Gastrocnemius medialis (tissue), 4 donors: ENCODE measurements around the gene WDR70. TPM values are rescaled to one million over a fixed set of nuclear protein-coding genes. Genes with fewer than 3 reads are reported as not detected.
A peak's percentile ranks its signal among the peaks of the same experiment; 100 is the strongest.

Experiments
- ATAC-seq, 2 donors: fragments of 150-250 bp; one replicate each; pipeline ENCODE4 v1.9.1; 2016
- DNase-seq, 2 donors: peaks; one replicate each; pipeline ENCODE4 v3.0.0-alpha.2; 2019
- H3K27ac ChIP-seq, 4 donors: fragments of 200-600 bp; sonication (generic); 1 replicate in 1 of 4; 2 replicates in 3 of 4; pipeline ENCODE4 v1.5.1; 2016 to 2018; ENCODE audit warnings: mild to moderate bottlenecking in 2 of 4, moderate library complexity in 1 of 4
- H3K27me3 ChIP-seq, 3 donors: fragments of 200-600 bp; sonication (generic) in 2 of 3; 1 replicate in 1 of 3; 2 replicates in 2 of 3; pipeline versions ENCODE4 v1.5.1 to v1.6.0; 2016 to 2019; ENCODE audit warnings: mild to moderate bottlenecking in 1 of 3, moderate library complexity in 1 of 3
- H3K36me3 ChIP-seq, 2 donors: fragments of 200-600 bp; sonication (generic) in 1 of 2; one replicate each; pipeline ENCODE4 v1.5.1; 2017 to 2018
- H3K4me1 ChIP-seq, 2 donors: fragments of 200-600 bp; sonication (generic) in 1 of 2; one replicate each; pipeline ENCODE4 v1.5.1; 2016 to 2017; ENCODE audit warnings: mild to moderate bottlenecking in 2 of 2
- H3K4me3 ChIP-seq, 4 donors: fragments of 200-600 bp; sonication (generic) in 3 of 4; 1 replicate in 1 of 4; 2 replicates in 3 of 4; pipeline ENCODE4 v1.5.1; 2016 to 2019; ENCODE audit warnings: mild to moderate bottlenecking in 2 of 4
- H3K9me3 ChIP-seq, 3 donors: fragments of 200-600 bp; sonication (generic) in 2 of 3; 1 replicate in 1 of 3; 2 replicates in 2 of 3; pipeline ENCODE4 v1.5.1; 2016 to 2019
- POLR2A ChIP-seq, 2 donors: fragments of 450-650 bp; IDR thresholded peaks; one replicate each; pipeline ENCODE4 v1.6.1; 2017; ENCODE audit warnings: antibody characterized with exemption in 2 of 2, mild to moderate bottlenecking in 2 of 2, moderate library complexity in 2 of 2
- in situ Hi-C, 4 donors: fragments of 200-750 bp; cut with MboI; loops; one replicate each; pipeline versions ENCODE4 v1.15.0 to v1.8.0; 2017; ENCODE audit warnings: low sequenced_read_pairs in 4 of 4
- intact Hi-C: fragments of 100-400 bp; cut with DNase I; formaldehyde crosslinking; loops from one replicate; pipeline ENCODE4 v1.15.1; 2023; ENCODE audit warnings: low total_unique reads
- total RNA-seq, 4 donors: library from RNA; depleted of rRNA; stranded (reverse); fragments of >200 nt; gene quantifications; one replicate each; pipeline versions ENCODE4 v1.1.0 to v1.2.3, GENCODE V29; 2016
- TF ChIP-seq, protein P1 (sequence below), 5 experiments: fragments of 450-650 bp in 3 of 5; fragments of 200-600 bp in 2 of 5; sonication (generic) in 2 of 5; IDR thresholded peaks in 4 of 5; conservative IDR thresholded peaks in 1 of 5; 1 replicate in 4 of 5; 2 replicates in 1 of 5; pipeline ENCODE4 v1.5.1; 2016 to 2019; ENCODE audit warnings: antibody characterized with exemption in 5 of 5, mild to moderate bottlenecking in 3 of 5, moderate library complexity in 3 of 5

The WDR70 gene
- total RNA-seq, 4 donors from 2014 or later: 15.9 to 24.8 (median 21.5) TPM

DNA sequence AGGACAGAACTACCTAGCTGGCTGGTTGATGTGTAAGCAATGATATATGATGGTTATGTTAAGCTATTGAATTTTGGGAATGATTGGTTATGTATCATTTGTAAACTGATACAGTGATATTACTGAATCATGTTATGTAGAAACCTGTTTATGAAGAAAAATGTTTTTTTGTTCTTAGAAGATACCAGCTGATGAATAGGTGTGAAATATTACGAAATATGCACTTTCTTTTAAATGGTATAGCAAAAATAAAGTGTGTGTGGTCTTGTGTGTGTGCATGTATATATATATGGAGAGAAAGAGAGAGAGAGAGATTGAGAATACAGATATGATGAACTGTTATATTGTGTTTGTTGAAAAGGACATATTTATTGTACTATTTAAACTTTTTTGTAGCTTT lies 164.1 kb downstream of the WDR70 start:
- Histone ChIP-seq H3K4me1 (peaks cover 0 to 6% of the 10 kb centered on the region in 2 donors), H3K27me3 (no peaks in the 10 kb centered on the region), H3K27ac (no peak overlapping the region), H3K36me3 (no peaks in the 10 kb centered on the region), H3K4me3 (no peak overlapping the region), H3K9me3 (no peaks in the 10 kb centered on the region)
- intact Hi-C loops (no loop called here), in situ Hi-C loops (no loop called here)
- DNase-seq: no peak
- TF ChIP-seq, protein P1, sequence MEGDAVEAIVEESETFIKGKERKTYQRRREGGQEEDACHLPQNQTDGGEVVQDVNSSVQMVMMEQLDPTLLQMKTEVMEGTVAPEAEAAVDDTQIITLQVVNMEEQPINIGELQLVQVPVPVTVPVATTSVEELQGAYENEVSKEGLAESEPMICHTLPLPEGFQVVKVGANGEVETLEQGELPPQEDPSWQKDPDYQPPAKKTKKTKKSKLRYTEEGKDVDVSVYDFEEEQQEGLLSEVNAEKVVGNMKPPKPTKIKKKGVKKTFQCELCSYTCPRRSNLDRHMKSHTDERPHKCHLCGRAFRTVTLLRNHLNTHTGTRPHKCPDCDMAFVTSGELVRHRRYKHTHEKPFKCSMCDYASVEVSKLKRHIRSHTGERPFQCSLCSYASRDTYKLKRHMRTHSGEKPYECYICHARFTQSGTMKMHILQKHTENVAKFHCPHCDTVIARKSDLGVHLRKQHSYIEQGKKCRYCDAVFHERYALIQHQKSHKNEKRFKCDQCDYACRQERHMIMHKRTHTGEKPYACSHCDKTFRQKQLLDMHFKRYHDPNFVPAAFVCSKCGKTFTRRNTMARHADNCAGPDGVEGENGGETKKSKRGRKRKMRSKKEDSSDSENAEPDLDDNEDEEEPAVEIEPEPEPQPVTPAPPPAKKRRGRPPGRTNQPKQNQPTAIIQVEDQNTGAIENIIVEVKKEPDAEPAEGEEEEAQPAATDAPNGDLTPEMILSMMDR (IDR thresholded peaks at IDR 0.05 in 4 of 5, conservative IDR thresholded peaks at IDR 0.05 in 1 of 5): no peak
- TF ChIP-seq POLR2A (IDR thresholded peaks at IDR 0.05): no peak
- ATAC-seq: no peak

DNA sequence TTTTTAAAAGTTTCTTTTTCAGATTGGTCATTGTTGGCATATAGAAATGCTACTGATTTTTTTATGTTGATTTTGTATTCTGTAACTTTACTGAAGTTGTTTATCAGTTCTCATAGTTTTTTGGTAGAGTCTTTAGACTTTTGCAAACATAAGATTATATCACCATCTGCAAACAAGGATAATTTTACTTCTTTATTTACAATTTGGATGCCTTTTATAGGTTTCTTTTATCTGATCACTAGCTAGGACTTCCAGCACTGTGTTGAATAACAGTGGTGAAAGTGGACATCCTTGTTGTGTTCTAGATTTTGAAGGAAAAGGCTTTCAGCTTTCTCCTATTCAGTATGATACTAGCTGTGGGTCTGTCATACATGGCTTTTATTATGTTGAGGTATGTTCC lies 170.3 kb downstream of the WDR70 start:
- intact Hi-C loops (no loop called here), in situ Hi-C loops (no loop called here)
- Histone ChIP-seq H3K36me3 (no peaks in the 10 kb centered on the region), H3K9me3 (no peaks in the 10 kb centered on the region), H3K4me1 (peaks cover 6 to 24% of the 10 kb centered on the region in 2 donors), H3K27me3 (no peaks in the 10 kb centered on the region), H3K4me3 (no peak overlapping the region), H3K27ac (no peak overlapping the region)
- TF ChIP-seq, protein P1 (IDR thresholded peaks at IDR 0.05 in 4 of 5, conservative IDR thresholded peaks at IDR 0.05 in 1 of 5): no peak
- no peak for TF ChIP-seq POLR2A (IDR thresholded peaks at IDR 0.05)
- DNase-seq (no peak), ATAC-seq (no peak)

DNA sequence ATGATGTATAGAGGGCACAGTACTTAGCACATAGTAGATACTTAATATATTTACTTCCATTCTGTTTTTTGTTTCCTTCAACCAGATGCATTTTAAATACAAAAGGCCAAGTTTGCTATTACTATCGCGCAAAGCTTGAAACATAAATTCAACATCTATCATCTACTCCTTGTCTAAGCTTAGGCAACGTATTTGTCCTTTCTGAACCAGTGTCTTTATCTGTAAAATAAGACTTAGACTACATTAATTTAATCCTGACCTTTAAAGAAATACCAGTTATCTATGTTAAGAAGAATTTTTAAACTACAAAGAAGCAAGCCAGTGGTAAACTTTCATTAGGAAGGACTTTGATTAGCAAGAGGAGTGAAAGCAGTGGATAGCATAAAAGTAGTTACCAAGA lies 173.0 kb downstream of the WDR70 start:
- in situ Hi-C loops (no loop called here), intact Hi-C loops (no loop called here)
- ATAC-seq (no peak), DNase-seq (no peak)
- Histone ChIP-seq H3K36me3 (no peaks in the 10 kb centered on the region), H3K4me1 (peaks cover 0 to 24% of the 10 kb centered on the region in 2 donors), H3K9me3 (no peaks in the 10 kb centered on the region), H3K4me3 (no peak overlapping the region), H3K27me3 (no peaks in the 10 kb centered on the region), H3K27ac (no peak overlapping the region)
- TF ChIP-seq, protein P1 (IDR thresholded peaks at IDR 0.05 in 4 of 5, conservative IDR thresholded peaks at IDR 0.05 in 1 of 5): no peak
- TF ChIP-seq POLR2A (IDR thresholded peaks at IDR 0.05): no peak

DNA sequence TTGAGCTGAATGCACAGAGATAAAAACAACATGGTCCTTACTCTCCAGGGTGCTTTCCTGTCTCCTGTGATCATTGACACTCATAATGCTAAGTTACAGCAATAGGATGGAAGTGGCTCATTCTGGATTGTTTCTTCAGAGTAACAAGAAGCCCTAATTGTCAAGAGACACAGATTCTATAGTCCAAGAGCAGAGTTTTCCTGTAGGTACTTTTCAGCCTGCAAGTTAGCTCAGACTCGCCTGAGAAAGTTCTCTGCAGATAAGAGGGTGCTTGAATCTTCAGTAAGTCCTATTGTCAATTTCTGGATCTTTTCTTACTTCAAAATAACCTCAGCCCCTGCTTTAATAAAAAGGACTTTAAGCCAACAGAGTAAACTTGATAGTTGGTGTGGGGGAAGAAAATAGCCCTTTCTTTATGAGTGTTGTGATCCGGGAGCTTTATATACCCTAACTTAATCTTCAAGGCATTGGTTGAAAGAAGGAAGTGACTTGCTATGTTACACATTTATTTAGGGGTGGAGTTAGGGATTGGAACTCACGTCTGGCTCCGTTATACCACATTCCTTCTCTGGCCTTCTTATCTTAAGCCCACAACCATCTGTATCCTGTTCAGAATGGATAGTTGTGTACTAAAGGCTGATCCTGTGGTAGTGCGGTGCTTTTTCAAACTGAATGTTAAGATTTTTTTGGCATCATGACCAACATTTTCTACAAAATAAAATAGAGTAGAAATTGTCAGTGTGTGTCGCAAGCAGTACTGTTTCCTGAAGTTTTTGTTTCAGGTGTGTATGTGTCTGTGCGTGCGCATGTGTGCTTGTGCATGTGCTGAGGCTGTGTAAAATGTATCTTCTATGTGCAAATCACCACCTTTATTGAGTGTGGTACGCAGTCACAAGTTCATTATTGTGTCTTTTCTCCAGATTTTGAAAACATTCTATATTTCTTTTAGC lies 173.9 kb downstream of the WDR70 start:
- TF ChIP-seq POLR2A (IDR thresholded peaks at IDR 0.05): no peak
- TF ChIP-seq, protein P1 (IDR thresholded peaks at IDR 0.05 in 4 of 5, conservative IDR thresholded peaks at IDR 0.05 in 1 of 5): no peak
- Histone ChIP-seq H3K4me3 (no peak overlapping the region), H3K27ac (peak overlapping the region in 1 of 4 donors; percentile 43), H3K4me1 (peaks cover 0 to 24% of the 10 kb centered on the region in 2 donors), H3K9me3 (no peaks in the 10 kb centered on the region), H3K27me3 (no peaks in the 10 kb centered on the region), H3K36me3 (no peaks in the 10 kb centered on the region)
- intact Hi-C loops: no loop called here
- DNase-seq (no peak), ATAC-seq (no peak)
- in situ Hi-C loops: no loop called here
